Stomach (tissue), 9 donors: ENCODE results near the gene PTPRT. TPM values are rescaled to one million over a fixed set of nuclear protein-coding genes. Genes with fewer than 3 reads are reported as not detected.

ENCODE experiments used
- DNase-seq, 2 donors: peaks; one replicate each; pipeline versions ENCODE4 v3.0.0 to v3.0.0-alpha.2; 2013 to 2019
- H3K27ac ChIP-seq, 5 donors: fragments of 200-600 bp in 4 of 5; sonication (generic) in 4 of 5; one replicate each; pipeline ENCODE4 v1.5.1; 2013 to 2019; ENCODE audit warnings: mild to moderate bottlenecking in 1 of 5, moderate library complexity in 1 of 5
- H3K27me3 ChIP-seq, 3 donors: fragments of 200-600 bp; sonication (generic); one replicate each; pipeline ENCODE4 v1.5.1; 2017 to 2019; ENCODE audit warnings: mixed run types in 1 of 3
- H3K36me3 ChIP-seq, 4 donors: fragments of 200-600 bp; sonication (generic); 1 replicate in 3 of 4; 2 replicates in 1 of 4; pipeline ENCODE4 v1.5.1; 2016 to 2019
- H3K4me1 ChIP-seq, 4 donors: fragments of 200-600 bp; sonication (generic); one replicate each; pipeline ENCODE4 v1.5.1; 2016 to 2019
- H3K4me3 ChIP-seq, 4 donors: fragments of 200-600 bp; sonication (generic) in 3 of 4; one replicate each; pipeline ENCODE4 v1.5.1; 2016 to 2019; ENCODE audit warnings: mild to moderate bottlenecking in 1 of 4
- H3K9me3 ChIP-seq, 4 donors: fragments of 200-600 bp; sonication (generic); one replicate each; pipeline ENCODE4 v1.5.1; 2016 to 2019
- CTCF ChIP-seq, 7 experiments: fragments of 450-650 bp in 4 of 7; fragments of 200-600 bp in 3 of 7; sonication (generic) in 3 of 7; IDR thresholded peaks; one replicate each; pipeline ENCODE4 v1.5.1; 2016 to 2019; ENCODE audit warnings: antibody characterized with exemption in 7 of 7, control low read depth in 2 of 7, mild to moderate bottlenecking in 1 of 7
- EP300 ChIP-seq: sonication (generic); formaldehyde crosslinking; IDR thresholded peaks from one replicate; pipeline ENCODE4 v1.6.1; 2017; ENCODE audit warnings: antibody characterized with exemption
- POLR2A ChIP-seq, 4 donors: fragments of 450-650 bp; IDR thresholded peaks; one replicate each; pipeline ENCODE4 v1.6.1; 2016; ENCODE audit warnings: antibody characterized with exemption in 4 of 4, control low read depth in 2 of 4, mild to moderate bottlenecking in 1 of 4, moderate library complexity in 1 of 4
- POLR2AphosphoS5 ChIP-seq, 3 donors: sonication (generic); formaldehyde crosslinking; IDR thresholded peaks; one replicate each; pipeline ENCODE4 v1.6.1; 2016; ENCODE audit warnings: antibody characterized with exemption in 3 of 3
- WGBS, 5 donors: extraction: QIAGEN DNeasy Blood & Tissue Kit in 3 of 5; methylation state at CpG; one replicate each; pipeline versions ENCODE4 v1.1.5 to v1.1.7; 2013 to 2018; 5-methylcytosine and 5-hydroxymethylcytosine counted together
- intact Hi-C: fragments of 100-400 bp; cut with DNase I; formaldehyde crosslinking; loops from one replicate; pipeline ENCODE4 v1.15.1; 2023; ENCODE audit warnings: low total_unique reads
- polyA plus RNA-seq, 3 donors: library from polyadenylated mRNA; stranded (reverse); fragments of 200-250 nt; gene quantifications; one replicate each; pipeline ENCODE4 v1.2.3, GENCODE V29; 2013
- total RNA-seq, 5 donors: library from RNA; depleted of rRNA; stranded (reverse); fragments of >200 nt; gene quantifications; one replicate each; pipeline versions ENCODE4 v1.1.0 to v1.2.3, GENCODE V29; 2014 to 2016
- donor health status: healthy with polysubstance abuse.
- donor health status: Bipolar disorder and iron deficiency.
- donor health status: healthy.

The PTPRT gene
- total and polyA plus RNA-seq, 8 donors, result 0.05 to 11.6 (median 1.7) TPM; not detected in 2

GRCh38 chr20:42259389-42259788 lies 930.3 kb downstream of the PTPRT start:
- Histone ChIP-seq H3K4me1 (no peaks in the 10 kb centered on the region), H3K9me3 (no peaks in the 10 kb centered on the region), H3K36me3 (no peaks in the 10 kb centered on the region), H3K27me3 (no peaks in the 10 kb centered on the region), H3K27ac (no peak overlapping the region), H3K4me3 (no peak overlapping the region)
- intact Hi-C loops, result no loop called here
- 85 to 93% (median 87%) methylated on average over 4 of the region's 4 CpGs for WGBS, 5 donors
- DNase-seq, result no peak
- TF ChIP-seq POLR2AphosphoS5 (IDR thresholded peaks at IDR 0.05), result no peak
- TF ChIP-seq EP300, result no peak
- TF ChIP-seq CTCF (IDR thresholded peaks at IDR 0.05), result no peak
- no peak for TF ChIP-seq POLR2A (IDR thresholded peaks at IDR 0.05)

- WGBS, 5 donors, result 79 to 85% (median 80%) methylated on average over 6 of the region's 6 CpGs
- intact Hi-C loops, result no loop called here
Measured at GRCh38 chr20:42258564-42259302, 931.0 kb downstream of the PTPRT start.

GRCh38 chr20:42255821-42256220 lies 933.9 kb downstream of the PTPRT start:
- WGBS, 5 donors, result 74 to 82% (median 81%) methylated on average over 3 of the region's 3 CpGs
- H3K4me1 ChIP-seq, result no peaks in the 10 kb centered on the region
- DNase-seq, result no peak
- TF ChIP-seq EP300 (no peak), CTCF (IDR thresholded peaks at IDR 0.05) (no peak), POLR2AphosphoS5 (IDR thresholded peaks at IDR 0.05) (no peak)
- H3K27me3 ChIP-seq, result no peaks in the 10 kb centered on the region
- no peaks in the 10 kb centered on the region for H3K36me3 ChIP-seq
- intact Hi-C loops, result no loop called here
- no peaks in the 10 kb centered on the region for H3K9me3 ChIP-seq
- no peak overlapping the region for H3K27ac ChIP-seq
- no peak overlapping the region for H3K4me3 ChIP-seq

More at GRCh38 chr20:42258564-42259302, 931.0 kb downstream of the PTPRT start:
- no peak for DNase-seq
- Histone ChIP-seq H3K4me1 (no peaks in the 10 kb centered on the region), H3K9me3 (no peaks in the 10 kb centered on the region), H3K27me3 (no peaks in the 10 kb centered on the region), H3K27ac (no peak overlapping the region), H3K36me3 (no peaks in the 10 kb centered on the region), H3K4me3 (no peak overlapping the region)
- no peak for TF ChIP-seq POLR2A (IDR thresholded peaks at IDR 0.05)

- intact Hi-C loops, result no loop called here
- H3K36me3 ChIP-seq, result no peaks in the 10 kb centered on the region
- WGBS, 5 donors, result 80 to 94% (median 89%) methylated on average over 2 of the region's 2 CpGs
- no peaks in the 10 kb centered on the region for H3K27me3 ChIP-seq
- TF ChIP-seq POLR2A (IDR thresholded peaks at IDR 0.05), result no peak
- TF ChIP-seq POLR2AphosphoS5 (IDR thresholded peaks at IDR 0.05), result no peak
- no peak for TF ChIP-seq EP300
- TF ChIP-seq CTCF (IDR thresholded peaks at IDR 0.05), result no peak
- H3K9me3 ChIP-seq, result no peaks in the 10 kb centered on the region
- DNase-seq, result no peak
- H3K27ac ChIP-seq, result no peak overlapping the region
- H3K4me3 ChIP-seq, result no peak overlapping the region
- no peaks in the 10 kb centered on the region for H3K4me1 ChIP-seq
Measured at GRCh38 chr20:42254673-42255072, 935.0 kb downstream of the PTPRT start.

- WGBS, 5 donors, result 56 to 72% (median 65%) methylated on average over 4 of the region's 4 CpGs
- Histone ChIP-seq H3K4me3 (no peak overlapping the region), H3K27ac (no peak overlapping the region), H3K4me1 (no peaks in the 10 kb centered on the region), H3K27me3 (no peaks in the 10 kb centered on the region), H3K9me3 (no peaks in the 10 kb centered on the region), H3K36me3 (no peaks in the 10 kb centered on the region)
- intact Hi-C loops, result no loop called here
- no peak for DNase-seq
- no peak for TF ChIP-seq POLR2AphosphoS5 (IDR thresholded peaks at IDR 0.05)
- TF ChIP-seq CTCF (IDR thresholded peaks at IDR 0.05), result no peak
- TF ChIP-seq EP300, result no peak
- no peak for TF ChIP-seq POLR2A (IDR thresholded peaks at IDR 0.05)
Measured at GRCh38 chr20:42252116-42252515, 937.6 kb downstream of the PTPRT start.
